Measurements from ENCODE around the gene FEM1C. TPM values are rescaled to one million over a fixed set of nuclear protein-coding genes. Genes with fewer than 3 reads are reported as not detected.

Gene FEM1C
- total and polyA plus RNA-seq, 2 experiments from 2014 or later = 4.7 to 21.6 TPM

DNA sequence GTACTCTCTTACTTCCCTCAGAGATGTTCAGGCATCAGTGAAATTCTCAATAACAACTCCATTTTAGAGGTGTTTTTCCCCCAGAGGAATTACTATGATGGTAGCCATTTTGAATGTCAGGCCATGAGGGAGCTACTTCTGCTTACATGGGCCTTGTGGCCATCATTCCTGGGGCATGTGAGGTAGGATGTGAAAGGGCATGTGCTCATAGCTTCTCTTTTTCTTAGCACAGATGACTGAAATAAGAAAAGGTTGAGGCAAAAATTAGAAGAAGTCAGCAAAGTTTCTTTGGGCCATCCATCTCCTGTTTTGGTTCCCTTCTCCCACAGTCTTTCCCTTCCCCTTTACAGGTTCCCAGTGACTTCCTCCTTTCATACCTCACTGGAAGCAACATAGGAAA, 68.8 kb downstream of the FEM1C start:
- H3K4me3 Mint-ChIP-seq = no peak overlapping the region
- H3K36me3 Mint-ChIP-seq (ENCODE audit: low read depth) = no peaks in the 10 kb centered on the region
- no peak overlapping the region for H3K27ac Mint-ChIP-seq

More for the DNA sequence above, 68.8 kb downstream of the FEM1C start:
- no peak for ATAC-seq
- Histone ChIP-seq H3K36me3 (ENCODE audit: insufficient read depth) (no peaks in the 10 kb centered on the region), H3K79me2 (replicated peaks; ENCODE audit: insufficient read depth) (no peaks in the 10 kb centered on the region), H2AFZ (no peak overlapping the region), H3K4me1 (ENCODE audit: insufficient read depth) (peaks cover 25% of the 10 kb centered on the region), H3F3A (replicated peaks; ENCODE audit: low read depth) (no peaks in the 10 kb centered on the region), H3K27me3 (ENCODE audit: insufficient read depth) (no peaks in the 10 kb centered on the region), H3K9me2 (ENCODE audit: insufficient read depth) (peaks cover 16% of the 10 kb centered on the region), H3K4me3 (no peak overlapping the region), H3K27ac (ENCODE audit: low read depth) (no peak overlapping the region), H3K4me2 (no peak overlapping the region), H4K20me1 (replicated peaks; ENCODE audit: insufficient read depth) (no peaks in the 10 kb centered on the region)
- H3K27me3 Mint-ChIP-seq (ENCODE audit: insufficient read depth, low read depth, poor library complexity) = no peaks in the 10 kb centered on the region
- peaks cover 7% of the 10 kb centered on the region for H3K4me1 Mint-ChIP-seq
- H3K9me3 Mint-ChIP-seq = no peaks in the 10 kb centered on the region; the same call in 2 of the 3 replicates
- DNase-seq (ENCODE audit: low spot score) = no peak
- TF ChIP-seq POLR2AphosphoS5 (IDR thresholded peaks at IDR 0.05; ENCODE audit: low read depth) (no peak), STAT1 (IDR thresholded peaks at IDR 0.05; ENCODE audit: unreplicated experiment) (no peak), ZNF331 (CRISPR knock-in tag; IDR thresholded peaks at IDR 0.05; ENCODE audit: low read depth) (no peak), CREB1 (CRISPR knock-in tag; IDR thresholded peaks at IDR 0.05; ENCODE audit: low read depth) (no peak), ZNF114 (CRISPR knock-in tag; IDR thresholded peaks at IDR 0.05) (no peak), JUNB (IDR thresholded peaks at IDR 0.05; ENCODE audit: unreplicated experiment) (no peak), EZH2 (IDR thresholded peaks at IDR 0.05; ENCODE audit: low read depth, unreplicated experiment) (no peak), NANOG (IDR thresholded peaks at IDR 0.05; ENCODE audit: borderline replicate concordance) (no peak), EZH2phosphoT487 (IDR thresholded peaks at IDR 0.05; ENCODE audit: unreplicated experiment) (no peak)
- TF ChIP-seq, protein P1, sequence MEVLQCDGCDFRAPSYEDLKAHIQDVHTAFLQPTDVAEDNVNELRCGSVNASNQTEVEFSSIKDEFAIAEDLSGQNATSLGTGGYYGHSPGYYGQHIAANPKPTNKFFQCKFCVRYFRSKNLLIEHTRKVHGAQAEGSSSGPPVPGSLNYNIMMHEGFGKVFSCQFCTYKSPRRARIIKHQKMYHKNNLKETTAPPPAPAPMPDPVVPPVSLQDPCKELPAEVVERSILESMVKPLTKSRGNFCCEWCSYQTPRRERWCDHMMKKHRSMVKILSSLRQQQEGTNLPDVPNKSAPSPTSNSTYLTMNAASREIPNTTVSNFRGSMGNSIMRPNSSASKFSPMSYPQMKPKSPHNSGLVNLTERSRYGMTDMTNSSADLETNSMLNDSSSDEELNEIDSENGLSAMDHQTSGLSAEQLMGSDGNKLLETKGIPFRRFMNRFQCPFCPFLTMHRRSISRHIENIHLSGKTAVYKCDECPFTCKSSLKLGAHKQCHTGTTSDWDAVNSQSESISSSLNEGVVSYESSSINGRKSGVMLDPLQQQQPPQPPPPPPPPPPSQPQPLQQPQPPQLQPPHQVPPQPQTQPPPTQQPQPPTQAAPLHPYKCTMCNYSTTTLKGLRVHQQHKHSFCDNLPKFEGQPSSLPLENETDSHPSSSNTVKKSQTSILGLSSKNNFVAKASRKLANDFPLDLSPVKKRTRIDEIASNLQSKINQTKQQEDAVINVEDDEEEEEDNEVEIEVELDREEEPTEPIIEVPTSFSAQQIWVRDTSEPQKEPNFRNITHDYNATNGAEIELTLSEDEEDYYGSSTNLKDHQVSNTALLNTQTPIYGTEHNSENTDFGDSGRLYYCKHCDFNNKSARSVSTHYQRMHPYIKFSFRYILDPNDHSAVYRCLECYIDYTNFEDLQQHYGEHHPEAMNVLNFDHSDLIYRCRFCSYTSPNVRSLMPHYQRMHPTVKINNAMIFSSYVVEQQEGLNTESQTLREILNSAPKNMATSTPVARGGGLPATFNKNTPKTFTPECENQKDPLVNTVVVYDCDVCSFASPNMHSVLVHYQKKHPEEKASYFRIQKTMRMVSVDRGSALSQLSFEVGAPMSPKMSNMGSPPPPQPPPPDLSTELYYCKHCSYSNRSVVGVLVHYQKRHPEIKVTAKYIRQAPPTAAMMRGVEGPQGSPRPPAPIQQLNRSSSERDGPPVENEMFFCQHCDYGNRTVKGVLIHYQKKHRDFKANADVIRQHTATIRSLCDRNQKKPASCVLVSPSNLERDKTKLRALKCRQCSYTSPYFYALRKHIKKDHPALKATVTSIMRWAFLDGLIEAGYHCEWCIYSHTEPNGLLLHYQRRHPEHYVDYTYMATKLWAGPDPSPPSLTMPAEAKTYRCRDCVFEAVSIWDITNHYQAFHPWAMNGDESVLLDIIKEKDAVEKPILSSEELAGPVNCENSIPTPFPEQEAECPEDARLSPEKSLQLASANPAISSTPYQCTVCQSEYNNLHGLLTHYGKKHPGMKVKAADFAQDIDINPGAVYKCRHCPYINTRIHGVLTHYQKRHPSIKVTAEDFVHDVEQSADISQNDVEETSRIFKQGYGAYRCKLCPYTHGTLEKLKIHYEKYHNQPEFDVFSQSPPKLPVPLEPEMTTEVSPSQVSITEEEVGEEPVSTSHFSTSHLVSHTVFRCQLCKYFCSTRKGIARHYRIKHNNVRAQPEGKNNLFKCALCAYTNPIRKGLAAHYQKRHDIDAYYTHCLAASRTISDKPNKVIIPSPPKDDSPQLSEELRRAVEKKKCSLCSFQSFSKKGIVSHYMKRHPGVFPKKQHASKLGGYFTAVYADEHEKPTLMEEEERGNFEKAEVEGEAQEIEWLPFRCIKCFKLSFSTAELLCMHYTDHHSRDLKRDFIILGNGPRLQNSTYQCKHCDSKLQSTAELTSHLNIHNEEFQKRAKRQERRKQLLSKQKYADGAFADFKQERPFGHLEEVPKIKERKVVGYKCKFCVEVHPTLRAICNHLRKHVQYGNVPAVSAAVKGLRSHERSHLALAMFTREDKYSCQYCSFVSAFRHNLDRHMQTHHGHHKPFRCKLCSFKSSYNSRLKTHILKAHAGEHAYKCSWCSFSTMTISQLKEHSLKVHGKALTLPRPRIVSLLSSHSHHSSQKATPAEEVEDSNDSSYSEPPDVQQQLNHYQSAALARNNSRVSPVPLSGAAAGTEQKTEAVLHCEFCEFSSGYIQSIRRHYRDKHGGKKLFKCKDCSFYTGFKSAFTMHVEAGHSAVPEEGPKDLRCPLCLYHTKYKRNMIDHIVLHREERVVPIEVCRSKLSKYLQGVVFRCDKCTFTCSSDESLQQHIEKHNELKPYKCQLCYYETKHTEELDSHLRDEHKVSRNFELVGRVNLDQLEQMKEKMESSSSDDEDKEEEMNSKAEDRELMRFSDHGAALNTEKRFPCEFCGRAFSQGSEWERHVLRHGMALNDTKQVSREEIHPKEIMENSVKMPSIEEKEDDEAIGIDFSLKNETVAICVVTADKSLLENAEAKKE (CRISPR knock-in tag; IDR thresholded peaks at IDR 0.05) = no peak
- TF ChIP-seq, protein P2, sequence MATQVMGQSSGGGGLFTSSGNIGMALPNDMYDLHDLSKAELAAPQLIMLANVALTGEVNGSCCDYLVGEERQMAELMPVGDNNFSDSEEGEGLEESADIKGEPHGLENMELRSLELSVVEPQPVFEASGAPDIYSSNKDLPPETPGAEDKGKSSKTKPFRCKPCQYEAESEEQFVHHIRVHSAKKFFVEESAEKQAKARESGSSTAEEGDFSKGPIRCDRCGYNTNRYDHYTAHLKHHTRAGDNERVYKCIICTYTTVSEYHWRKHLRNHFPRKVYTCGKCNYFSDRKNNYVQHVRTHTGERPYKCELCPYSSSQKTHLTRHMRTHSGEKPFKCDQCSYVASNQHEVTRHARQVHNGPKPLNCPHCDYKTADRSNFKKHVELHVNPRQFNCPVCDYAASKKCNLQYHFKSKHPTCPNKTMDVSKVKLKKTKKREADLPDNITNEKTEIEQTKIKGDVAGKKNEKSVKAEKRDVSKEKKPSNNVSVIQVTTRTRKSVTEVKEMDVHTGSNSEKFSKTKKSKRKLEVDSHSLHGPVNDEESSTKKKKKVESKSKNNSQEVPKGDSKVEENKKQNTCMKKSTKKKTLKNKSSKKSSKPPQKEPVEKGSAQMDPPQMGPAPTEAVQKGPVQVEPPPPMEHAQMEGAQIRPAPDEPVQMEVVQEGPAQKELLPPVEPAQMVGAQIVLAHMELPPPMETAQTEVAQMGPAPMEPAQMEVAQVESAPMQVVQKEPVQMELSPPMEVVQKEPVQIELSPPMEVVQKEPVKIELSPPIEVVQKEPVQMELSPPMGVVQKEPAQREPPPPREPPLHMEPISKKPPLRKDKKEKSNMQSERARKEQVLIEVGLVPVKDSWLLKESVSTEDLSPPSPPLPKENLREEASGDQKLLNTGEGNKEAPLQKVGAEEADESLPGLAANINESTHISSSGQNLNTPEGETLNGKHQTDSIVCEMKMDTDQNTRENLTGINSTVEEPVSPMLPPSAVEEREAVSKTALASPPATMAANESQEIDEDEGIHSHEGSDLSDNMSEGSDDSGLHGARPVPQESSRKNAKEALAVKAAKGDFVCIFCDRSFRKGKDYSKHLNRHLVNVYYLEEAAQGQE (IDR thresholded peaks at IDR 0.05; ENCODE audit: unreplicated experiment) = no peak
- TF ChIP-seq, protein P3, sequence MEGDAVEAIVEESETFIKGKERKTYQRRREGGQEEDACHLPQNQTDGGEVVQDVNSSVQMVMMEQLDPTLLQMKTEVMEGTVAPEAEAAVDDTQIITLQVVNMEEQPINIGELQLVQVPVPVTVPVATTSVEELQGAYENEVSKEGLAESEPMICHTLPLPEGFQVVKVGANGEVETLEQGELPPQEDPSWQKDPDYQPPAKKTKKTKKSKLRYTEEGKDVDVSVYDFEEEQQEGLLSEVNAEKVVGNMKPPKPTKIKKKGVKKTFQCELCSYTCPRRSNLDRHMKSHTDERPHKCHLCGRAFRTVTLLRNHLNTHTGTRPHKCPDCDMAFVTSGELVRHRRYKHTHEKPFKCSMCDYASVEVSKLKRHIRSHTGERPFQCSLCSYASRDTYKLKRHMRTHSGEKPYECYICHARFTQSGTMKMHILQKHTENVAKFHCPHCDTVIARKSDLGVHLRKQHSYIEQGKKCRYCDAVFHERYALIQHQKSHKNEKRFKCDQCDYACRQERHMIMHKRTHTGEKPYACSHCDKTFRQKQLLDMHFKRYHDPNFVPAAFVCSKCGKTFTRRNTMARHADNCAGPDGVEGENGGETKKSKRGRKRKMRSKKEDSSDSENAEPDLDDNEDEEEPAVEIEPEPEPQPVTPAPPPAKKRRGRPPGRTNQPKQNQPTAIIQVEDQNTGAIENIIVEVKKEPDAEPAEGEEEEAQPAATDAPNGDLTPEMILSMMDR (conservative IDR thresholded peaks at IDR 0.05; ENCODE audit: low read depth in 2 of 2) = no peak
- TF ChIP-seq, protein P4, sequence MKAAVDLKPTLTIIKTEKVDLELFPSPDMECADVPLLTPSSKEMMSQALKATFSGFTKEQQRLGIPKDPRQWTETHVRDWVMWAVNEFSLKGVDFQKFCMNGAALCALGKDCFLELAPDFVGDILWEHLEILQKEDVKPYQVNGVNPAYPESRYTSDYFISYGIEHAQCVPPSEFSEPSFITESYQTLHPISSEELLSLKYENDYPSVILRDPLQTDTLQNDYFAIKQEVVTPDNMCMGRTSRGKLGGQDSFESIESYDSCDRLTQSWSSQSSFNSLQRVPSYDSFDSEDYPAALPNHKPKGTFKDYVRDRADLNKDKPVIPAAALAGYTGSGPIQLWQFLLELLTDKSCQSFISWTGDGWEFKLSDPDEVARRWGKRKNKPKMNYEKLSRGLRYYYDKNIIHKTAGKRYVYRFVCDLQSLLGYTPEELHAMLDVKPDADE (IDR thresholded peaks at IDR 0.05) = no peak

Data from GM23338 (cell line).